ENCODE measurements around the gene ASTN2.

Gene ASTN2

DNA sequence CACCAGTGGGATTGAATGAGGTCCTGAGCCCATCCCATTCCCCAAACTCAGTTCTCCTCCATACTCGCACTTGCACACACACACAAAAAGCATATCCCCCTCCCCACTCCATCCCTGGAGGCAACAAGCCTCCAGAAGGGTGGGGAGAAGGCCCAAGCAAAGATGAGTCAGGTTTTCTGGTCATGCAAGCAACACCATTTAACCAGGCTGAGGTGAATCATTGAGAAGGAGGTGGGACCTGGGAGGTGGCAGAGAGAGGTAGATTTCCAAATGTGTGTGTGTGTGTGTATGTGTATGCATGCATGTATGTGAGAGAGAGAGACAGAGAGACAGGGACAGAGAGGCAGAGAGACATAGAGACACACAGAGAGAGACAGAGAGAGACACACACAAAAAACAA is 913.0 kb downstream of the ASTN2 start:
- peak; percentile 74 for DNase-seq (ENCODE audit: insufficient read length, low spot score)
- no peak for TF ChIP-seq POLR2A (IDR thresholded peaks at IDR 0.05; ENCODE audit: low read depth, low read length)
- peak; percentile 98 for FAIRE-seq

- FAIRE-seq (peak; percentile 99), DNase-seq (ENCODE audit: insufficient read length, low spot score) (peak; percentile 92)
- TF ChIP-seq POLR2A (IDR thresholded peaks at IDR 0.05; ENCODE audit: low read depth, low read length) = no peak
Observed at GRCh38 chr9:116499986-116500871, 914.6 kb downstream of the ASTN2 start.

GRCh38 chr9:116499434-116499833 is 915.4 kb downstream of the ASTN2 start:
- FAIRE-seq (no peak), DNase-seq (ENCODE audit: insufficient read length, low spot score) (no peak)
- TF ChIP-seq POLR2A (IDR thresholded peaks at IDR 0.05; ENCODE audit: low read depth, low read length) = no peak

DNA sequence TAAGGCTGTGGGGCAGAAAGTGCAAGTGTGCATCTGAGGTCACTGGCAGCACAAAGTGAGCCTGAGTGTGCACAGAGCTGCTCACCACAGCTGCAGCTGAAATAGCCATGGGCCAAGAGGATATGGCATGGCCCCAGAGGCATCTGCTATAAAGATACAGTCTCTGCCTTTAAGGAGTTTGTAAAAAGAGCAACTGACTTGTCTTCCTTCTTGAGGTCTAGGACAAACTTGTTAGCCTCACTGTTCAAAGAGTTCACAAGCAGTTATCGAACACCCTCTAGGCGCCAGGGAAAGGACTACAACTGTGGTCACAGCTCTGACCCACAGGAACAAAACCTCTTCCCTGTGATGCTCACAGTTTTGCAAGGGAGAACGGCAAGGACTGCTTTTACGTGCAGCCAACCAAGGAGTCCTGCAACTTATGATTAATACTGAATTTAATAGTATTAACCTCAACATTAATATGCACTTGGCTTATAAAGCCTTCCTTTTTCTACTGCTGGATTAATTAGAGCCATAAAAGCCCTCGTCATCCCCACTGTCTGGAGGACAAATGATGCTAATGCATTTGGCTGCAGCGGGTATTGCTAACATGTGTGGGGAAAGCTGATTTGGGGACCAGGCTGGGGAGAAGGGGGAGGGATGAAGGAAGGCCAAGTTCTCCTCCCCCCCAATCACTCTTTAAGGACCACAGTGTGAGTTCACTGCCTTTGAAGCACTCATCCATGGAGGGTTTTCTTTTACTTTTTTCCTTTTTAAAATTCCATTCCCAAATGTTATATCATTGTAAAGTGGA is 917.6 kb downstream of the ASTN2 start:
- TF ChIP-seq POLR2A (IDR thresholded peaks at IDR 0.05; ENCODE audit: low read depth, low read length) = no peak
- no peak for DNase-seq (ENCODE audit: insufficient read length, low spot score)
- FAIRE-seq = no peak

- no peak for TF ChIP-seq POLR2A (IDR thresholded peaks at IDR 0.05; ENCODE audit: low read depth, low read length)
- DNase-seq (ENCODE audit: insufficient read length, low spot score) (no peak), FAIRE-seq (no peak)
Observed at GRCh38 chr9:116496167-116496566, 918.7 kb downstream of the ASTN2 start.

- FAIRE-seq (no peak), DNase-seq (ENCODE audit: insufficient read length, low spot score) (no peak)
- TF ChIP-seq POLR2A (IDR thresholded peaks at IDR 0.05; ENCODE audit: low read depth, low read length) = no peak
Observed at GRCh38 chr9:116495725-116496124, 919.1 kb downstream of the ASTN2 start.

- TF ChIP-seq POLR2A (IDR thresholded peaks at IDR 0.05; ENCODE audit: low read depth, low read length) = no peak
- peak; percentile 85 for FAIRE-seq
- no peak for DNase-seq (ENCODE audit: insufficient read length, low spot score)
Observed at GRCh38 chr9:116494815-116495634, 919.8 kb downstream of the ASTN2 start.

GRCh38 chr9:116493183-116493860 is 921.5 kb downstream of the ASTN2 start:
- FAIRE-seq (no peak), DNase-seq (ENCODE audit: insufficient read length, low spot score) (no peak)
- no peak for TF ChIP-seq POLR2A (IDR thresholded peaks at IDR 0.05; ENCODE audit: low read depth, low read length)

GRCh38 chr9:116491659-116492058 is 923.2 kb downstream of the ASTN2 start:
- DNase-seq (ENCODE audit: insufficient read length, low spot score) (no peak), FAIRE-seq (peak; percentile 72)
- no peak for TF ChIP-seq POLR2A (IDR thresholded peaks at IDR 0.05; ENCODE audit: low read depth, low read length)

DNA sequence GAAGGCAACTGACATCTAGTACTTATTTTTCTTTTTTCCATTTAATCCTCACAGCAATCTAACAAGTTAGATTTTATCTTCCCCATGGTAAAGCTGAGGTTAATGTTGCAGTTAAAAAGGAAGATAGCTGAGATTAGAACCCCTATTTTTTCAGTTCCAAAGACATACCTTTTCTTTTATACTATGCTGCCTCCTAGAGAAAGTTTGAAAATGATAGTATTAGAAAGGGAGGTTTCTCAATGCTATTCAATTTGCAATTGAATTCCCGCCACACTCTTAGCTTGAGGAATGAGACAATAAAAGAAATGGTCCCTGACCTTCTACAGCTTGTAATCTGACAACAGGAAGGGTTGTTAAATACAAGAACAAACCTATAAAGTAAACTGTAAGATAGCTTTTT is 923.6 kb downstream of the ASTN2 start:
- no peak for TF ChIP-seq POLR2A (IDR thresholded peaks at IDR 0.05; ENCODE audit: low read depth, low read length)
- DNase-seq (ENCODE audit: insufficient read length, low spot score) (no peak), FAIRE-seq (no peak)

GRCh38 chr9:116490321-116490720 is 924.5 kb downstream of the ASTN2 start:
- no peak for TF ChIP-seq POLR2A (IDR thresholded peaks at IDR 0.05; ENCODE audit: low read depth, low read length)
- DNase-seq (ENCODE audit: insufficient read length, low spot score) (no peak), FAIRE-seq (peak; percentile 48)

DNA sequence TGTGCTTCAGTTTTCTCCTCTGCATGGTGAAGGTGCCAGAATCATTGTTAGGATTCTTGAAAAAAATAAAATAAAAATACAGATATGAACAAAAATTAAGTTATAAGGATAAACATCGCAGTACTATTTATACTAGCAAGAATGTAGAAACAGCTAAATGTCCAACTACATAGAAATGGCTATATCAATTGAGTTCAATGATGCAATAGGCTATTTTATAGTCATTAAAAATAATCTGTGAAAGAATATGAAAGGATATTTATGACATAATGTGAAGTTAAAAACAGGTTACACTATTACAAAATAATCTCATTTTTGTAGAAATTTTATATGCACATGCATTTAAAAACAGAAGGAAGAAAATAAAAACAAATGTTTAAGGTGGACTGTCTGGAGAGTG is 926.5 kb downstream of the ASTN2 start:
- no peak for FAIRE-seq
- TF ChIP-seq POLR2A (IDR thresholded peaks at IDR 0.05; ENCODE audit: low read depth, low read length) = no peak
- no peak for DNase-seq (ENCODE audit: insufficient read length, low spot score)

DNA sequence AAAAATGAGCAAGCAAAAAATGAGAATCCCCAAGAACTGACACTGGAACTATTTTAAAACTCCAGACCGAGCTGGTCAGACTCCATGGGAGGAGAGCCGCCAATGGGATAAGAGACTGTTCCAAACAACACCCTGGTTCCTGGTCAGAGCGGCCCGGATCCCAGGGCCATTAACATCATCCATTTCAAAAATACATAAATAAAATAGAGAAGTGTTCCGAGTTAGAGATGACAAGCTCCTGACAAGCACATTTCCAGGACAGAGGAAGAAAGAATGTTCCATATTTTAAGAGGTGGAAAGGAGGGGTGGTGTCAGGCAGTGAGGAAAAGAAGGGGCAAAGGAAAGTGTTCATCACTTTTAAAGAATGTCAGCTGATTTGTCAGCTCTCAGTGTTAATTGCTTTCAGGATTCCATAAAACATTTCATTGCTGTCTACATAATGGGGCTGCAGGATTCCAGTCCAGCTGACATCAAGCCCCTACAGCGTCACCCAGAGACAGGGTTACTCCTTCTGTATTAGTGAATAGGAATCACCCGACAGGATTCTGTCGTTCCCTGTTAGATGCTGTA is 930.3 kb downstream of the ASTN2 start:
- TF ChIP-seq POLR2A (IDR thresholded peaks at IDR 0.05; ENCODE audit: low read depth, low read length) = no peak
- FAIRE-seq = no peak
- no peak for DNase-seq (ENCODE audit: insufficient read length, low spot score)
